22Rv1 (cell line): ENCODE measurements around the gene SMIM10L1.

Source experiments
- CTCF ChIP-seq: fragments of 450-650 bp; IDR thresholded peaks from 2 replicates; pipeline ENCODE4 v1.5.1; 2017; ENCODE audit warnings: mild to moderate bottlenecking
- ZFX ChIP-seq: fragments of 450-650 bp; IDR thresholded peaks from 2 replicates; pipeline ENCODE4 v1.6.1; 2017; ENCODE audit warnings: antibody characterized with exemption, borderline replicate concordance

- no peak for TF ChIP-seq CTCF
- TF ChIP-seq ZFX = no peak
Observed at GRCh38 chr12:11136075-11136474, 34.9 kb upstream of the SMIM10L1 start.
